Measurements from ENCODE around the gene NFX1. TPM values are rescaled to one million over a fixed set of nuclear protein-coding genes. Genes with fewer than 3 reads are reported as not detected.
"Not testable (repeated sequence)": the region's sequence is repeated elsewhere in the genome, so short reads cannot be mapped to it uniquely, and the experiment has no call there.

Gene NFX1
- total RNA-seq, 1 donor: 24.2 TPM

GRCh38 chr9:33348998-33349397 is 58.7 kb downstream of the NFX1 start:
- DNase-seq (ENCODE audit: low read depth): no peak
- no peak overlapping the region for H3K4me3 ChIP-seq (ENCODE audit: low read depth, low read length)
- no peak for TF ChIP-seq CTCF (IDR thresholded peaks at IDR 0.05; ENCODE audit: insufficient read depth, low read depth, low read length)

DNA sequence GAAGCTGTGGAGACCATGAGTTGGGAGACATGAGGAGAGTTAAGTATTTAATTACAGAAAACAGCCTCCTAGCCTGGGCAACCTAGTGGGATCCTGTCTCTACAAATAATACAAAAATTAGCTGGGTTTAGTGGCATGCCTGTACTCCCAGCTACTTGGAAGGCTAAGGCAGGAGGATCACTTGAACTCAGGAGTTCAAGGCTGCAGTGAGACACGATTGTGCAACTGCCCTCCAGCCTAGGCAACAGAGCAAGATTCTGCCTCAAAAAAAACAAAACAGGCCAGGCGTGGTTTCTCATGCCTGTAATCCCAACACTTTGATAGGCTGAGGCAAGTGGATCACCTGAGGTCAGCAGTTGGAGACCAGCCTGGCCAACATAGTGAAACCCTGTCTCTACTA is 59.4 kb downstream of the NFX1 start:
- no peak overlapping the region for H3K4me3 ChIP-seq (ENCODE audit: low read depth, low read length)
- peak; percentile 28 for DNase-seq (ENCODE audit: low read depth)
- TF ChIP-seq CTCF (IDR thresholded peaks at IDR 0.05; ENCODE audit: insufficient read depth, low read depth, low read length): no peak

- DNase-seq (ENCODE audit: low read depth): peak; percentile 91
- H3K4me3 ChIP-seq (ENCODE audit: low read depth, low read length): no peak overlapping the region
- TF ChIP-seq CTCF (IDR thresholded peaks at IDR 0.05; ENCODE audit: insufficient read depth, low read depth, low read length): no peak
Measured at GRCh38 chr9:33350310-33350709, 60.0 kb downstream of the NFX1 start.

DNA sequence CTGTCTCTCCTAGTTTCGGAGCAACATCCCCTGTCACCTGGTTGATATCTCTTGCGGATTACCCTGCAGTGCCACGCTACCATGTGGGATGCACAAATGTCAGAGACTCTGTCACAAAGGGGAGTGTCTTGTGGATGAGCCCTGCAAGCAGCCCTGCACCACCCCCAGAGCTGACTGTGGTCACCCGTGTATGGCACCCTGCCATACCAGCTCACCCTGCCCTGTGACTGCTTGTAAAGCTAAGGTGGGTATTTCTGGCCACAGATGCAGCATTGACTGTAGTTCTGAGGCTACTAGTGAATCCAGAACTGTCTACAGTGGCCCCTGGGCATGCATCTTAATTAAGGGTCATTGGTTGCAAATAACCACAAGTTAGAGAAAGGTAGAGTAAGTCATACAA is 61.2 kb downstream of the NFX1 start:
- no peak for DNase-seq (ENCODE audit: low read depth)
- TF ChIP-seq CTCF (IDR thresholded peaks at IDR 0.05; ENCODE audit: insufficient read depth, low read depth, low read length): no peak
- no peak overlapping the region for H3K4me3 ChIP-seq (ENCODE audit: low read depth, low read length)

- TF ChIP-seq CTCF (IDR thresholded peaks at IDR 0.05; ENCODE audit: insufficient read depth, low read depth, low read length): no peak
- DNase-seq (ENCODE audit: low read depth): peak; percentile 88
- H3K4me3 ChIP-seq (ENCODE audit: low read depth, low read length): no peak overlapping the region
Measured at GRCh38 chr9:33354651-33355211, 64.4 kb downstream of the NFX1 start.

DNA sequence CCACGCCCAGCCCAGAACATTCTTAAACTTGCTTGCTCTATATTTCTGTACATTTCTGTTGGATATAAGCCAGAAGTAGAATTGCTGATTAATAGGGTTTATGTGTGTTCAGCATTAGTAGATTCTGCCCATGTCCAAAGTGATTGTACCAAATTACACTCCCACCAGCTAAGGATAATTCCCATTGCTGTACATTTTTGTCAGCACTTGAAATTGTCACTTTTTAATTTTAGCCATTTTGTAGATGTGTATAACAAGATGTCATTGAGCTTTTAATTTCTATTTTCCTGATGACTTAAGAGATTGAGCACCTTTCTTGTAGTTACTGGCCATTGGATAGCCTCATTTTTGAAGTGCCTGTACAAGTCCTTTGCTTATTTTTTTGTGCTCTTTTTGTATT is 65.6 kb downstream of the NFX1 start:
- no peak overlapping the region for H3K4me3 ChIP-seq (ENCODE audit: low read depth, low read length)
- no peak for DNase-seq (ENCODE audit: low read depth)
- no peak for TF ChIP-seq CTCF (IDR thresholded peaks at IDR 0.05; ENCODE audit: insufficient read depth, low read depth, low read length)

DNA sequence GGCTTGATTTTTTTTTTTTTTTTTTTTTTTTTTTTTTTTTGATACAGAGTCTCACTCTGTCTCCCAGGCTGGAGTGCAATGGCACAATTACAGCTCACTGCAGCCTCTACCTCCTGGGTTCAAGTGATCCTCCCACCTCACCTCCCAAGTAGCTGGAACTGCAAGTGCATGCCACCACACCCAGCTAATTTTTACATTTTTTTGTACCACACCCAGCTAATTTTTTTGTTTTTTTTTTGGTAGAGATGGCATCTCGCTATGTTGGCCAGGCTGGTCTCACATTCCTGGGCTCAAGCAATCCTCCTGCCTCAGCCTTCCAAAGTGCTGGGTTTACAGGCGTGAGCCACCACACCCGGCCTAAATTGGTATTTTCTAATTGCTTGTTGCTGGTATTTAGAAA is 68.3 kb downstream of the NFX1 start:
- not testable (repeated sequence) for H3K4me3 ChIP-seq (ENCODE audit: low read depth, low read length); DNase-seq (ENCODE audit: low read depth)

Measured in fibroblast of villous mesenchyme (primary cell).